HG02798 (cell line): ENCODE results near the gene BANF1.

ENCODE experiments used
- ATAC-seq: cut with Tn5 transposase; IDR thresholded peaks from one replicate; pipeline ENCODE4 v1.9.1; 2021; ENCODE audit warnings: mild to moderate bottlenecking; ENCODE audit not compliant: unreplicated experiment, poor library complexity

BANF1 gene

DNA sequence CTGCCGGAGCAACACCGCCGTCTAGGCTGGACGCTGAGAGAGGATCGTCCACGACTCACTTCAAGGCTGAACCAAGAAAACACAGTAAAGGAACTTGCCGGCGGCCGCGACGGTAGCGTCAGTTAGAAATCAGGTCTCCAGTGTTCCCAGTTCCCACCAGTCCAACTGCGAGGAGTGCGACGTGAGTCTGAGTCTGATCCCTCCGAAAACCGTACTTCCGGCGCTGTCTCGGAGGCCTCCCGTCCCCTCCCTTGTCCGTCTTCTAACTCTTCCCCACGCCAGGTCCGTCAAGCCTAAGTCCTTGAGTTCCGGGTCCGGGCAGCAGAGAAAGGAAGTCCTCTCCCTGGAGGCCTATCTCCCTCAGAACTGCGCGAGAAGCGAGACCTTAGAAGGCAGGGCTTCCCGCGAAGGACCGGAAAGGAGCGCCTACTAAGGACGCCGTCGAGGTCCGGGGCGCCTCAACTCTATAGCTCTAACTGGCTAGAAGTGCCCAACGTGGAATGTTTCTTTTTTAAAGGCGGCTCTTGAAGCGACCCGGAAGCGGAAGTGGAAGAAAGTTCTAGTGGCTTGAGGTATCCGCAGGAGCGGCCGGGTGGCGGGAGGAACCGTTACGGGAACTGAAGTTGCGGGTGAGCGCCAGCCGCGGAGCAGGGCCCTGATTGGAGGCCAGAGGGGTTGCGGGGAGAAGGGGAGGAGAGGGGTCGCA, at the start of gene BANF1, which contains the start of gene EIF1AD:
Gene BANF1, plus strand, starts transcription at position 562 of the 706 bp plus-strand sequence. CDS start 748 bp downstream, outside the sequence.
Gene EIF1AD, minus strand, starts transcription at position 216 of the 706 bp plus-strand sequence. CDS start 1,768 bp downstream, outside the sequence.
- peak; percentile 75 for ATAC-seq

DNA sequence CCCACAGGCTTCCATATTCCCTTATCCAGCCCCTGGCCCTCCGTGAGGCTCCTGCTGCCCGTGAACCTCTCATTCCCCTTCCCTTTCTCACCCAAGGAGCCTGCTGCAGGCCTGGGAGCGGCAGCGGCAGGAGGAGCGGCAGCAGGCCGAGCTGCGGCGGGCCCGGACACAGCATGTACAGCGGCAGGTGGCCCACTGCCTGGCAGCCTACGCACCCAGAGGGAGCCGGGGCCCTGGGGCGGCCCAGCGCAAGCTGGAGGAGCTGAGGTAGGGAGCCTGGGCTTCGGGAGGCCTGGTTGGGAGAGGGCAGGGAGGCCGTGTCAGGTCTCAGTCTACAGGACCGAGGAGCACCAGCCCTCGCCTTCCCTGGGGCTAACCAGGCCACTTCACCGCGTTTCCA, 48.8 kb upstream of the BANF1 start:
- no peak for ATAC-seq

DNA sequence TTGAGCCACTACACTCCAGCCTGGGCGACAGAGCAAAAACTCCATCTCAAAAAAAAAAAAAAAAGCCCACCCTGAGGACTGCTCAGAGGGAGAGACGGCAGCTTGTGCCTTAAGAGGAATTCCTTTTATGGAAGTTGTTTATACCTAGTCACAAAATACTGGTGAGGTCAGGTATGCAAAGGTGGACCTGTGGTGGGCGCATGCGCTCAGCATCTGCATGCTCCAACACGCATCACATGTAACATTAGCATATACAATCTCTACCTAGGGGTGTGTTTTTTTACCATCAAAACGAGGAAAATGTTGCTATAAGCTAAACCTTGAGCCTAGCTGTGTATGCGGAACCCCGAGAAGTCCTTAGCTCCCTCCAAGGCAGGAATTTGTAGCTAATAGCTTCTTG, 47.5 kb upstream of the BANF1 start:
- no peak for ATAC-seq

GRCh38 chr11:65958291-65958690, 44.0 kb upstream of the BANF1 start:
- no peak for ATAC-seq

GRCh38 chr11:65958774-65959420, 43.4 kb upstream of the BANF1 start:
- ATAC-seq: no peak

DNA sequence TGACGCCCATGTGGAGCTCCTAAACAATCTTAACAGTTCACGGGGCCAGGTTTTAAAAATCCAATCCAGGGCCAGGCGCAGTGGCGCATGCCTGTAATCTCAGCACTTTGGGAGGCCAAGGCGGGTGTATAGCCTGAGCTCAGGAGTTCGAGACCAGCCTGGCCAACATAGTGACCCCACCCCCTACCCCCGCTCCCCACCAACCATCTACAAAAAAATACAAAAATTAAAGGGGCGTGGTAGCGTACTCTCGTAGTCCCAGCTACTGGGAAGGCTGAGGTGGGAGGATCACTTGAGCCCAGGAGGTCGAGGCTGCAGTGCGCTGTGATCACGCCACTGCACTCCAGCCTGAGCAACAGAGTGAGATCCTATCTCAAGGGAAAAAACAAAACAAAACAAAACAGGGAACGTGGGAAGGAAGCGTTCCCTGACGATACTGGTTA, 41.5 kb upstream of the BANF1 start:
- ATAC-seq: no peak

DNA sequence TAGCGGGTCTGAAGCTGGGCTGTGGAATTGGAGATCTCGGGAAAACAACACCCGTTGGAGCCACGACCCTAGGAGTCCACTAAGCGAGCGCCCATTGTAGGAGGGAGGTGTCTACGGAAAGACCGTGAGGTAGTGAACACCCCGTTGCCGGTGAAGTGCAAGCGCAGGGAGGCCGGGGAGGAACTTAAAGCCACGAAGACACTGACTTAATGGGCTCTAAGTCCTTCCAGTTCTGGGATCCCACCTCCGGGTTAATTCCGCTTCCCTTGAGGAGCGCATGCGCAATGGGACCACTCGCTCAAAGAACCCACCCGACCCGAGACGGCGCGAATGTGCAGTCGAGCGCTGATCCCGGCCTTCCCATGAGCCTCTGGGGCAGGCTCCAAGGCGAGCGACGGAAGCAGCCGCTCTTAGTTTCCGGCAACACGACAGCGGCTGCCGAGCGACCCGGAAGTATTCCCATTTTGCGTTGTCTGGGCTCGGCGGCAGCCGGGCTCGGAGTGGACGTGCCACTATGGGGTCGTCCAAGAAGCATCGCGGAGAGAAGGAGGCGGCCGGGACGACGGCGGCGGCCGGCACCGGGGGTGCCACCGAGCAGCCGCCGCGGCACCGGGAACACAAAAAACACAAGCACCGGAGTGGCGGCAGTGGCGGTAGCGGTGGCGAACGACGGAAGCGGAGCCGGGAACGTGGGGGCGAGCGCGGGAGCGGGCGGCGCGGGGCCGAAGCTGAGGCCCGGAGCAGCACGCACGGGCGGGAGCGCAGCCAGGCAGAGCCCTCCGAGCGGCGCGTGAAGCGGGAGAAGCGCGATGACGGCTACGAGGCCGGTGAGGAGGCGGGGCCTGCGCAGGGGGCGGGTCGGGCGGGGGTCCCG, 40.8 kb upstream of the BANF1 start, which contains the start of gene SART1:
Gene SART1, plus strand, starts transcription at position 468 of the 874 bp plus-strand sequence. Its CDS starts 47 bp downstream, at position 515.
- peak; percentile 94 for ATAC-seq

- no peak for ATAC-seq
These were observed 40.1 kb upstream of the BANF1 start for GRCh38 chr11:65962141-65962564.

DNA sequence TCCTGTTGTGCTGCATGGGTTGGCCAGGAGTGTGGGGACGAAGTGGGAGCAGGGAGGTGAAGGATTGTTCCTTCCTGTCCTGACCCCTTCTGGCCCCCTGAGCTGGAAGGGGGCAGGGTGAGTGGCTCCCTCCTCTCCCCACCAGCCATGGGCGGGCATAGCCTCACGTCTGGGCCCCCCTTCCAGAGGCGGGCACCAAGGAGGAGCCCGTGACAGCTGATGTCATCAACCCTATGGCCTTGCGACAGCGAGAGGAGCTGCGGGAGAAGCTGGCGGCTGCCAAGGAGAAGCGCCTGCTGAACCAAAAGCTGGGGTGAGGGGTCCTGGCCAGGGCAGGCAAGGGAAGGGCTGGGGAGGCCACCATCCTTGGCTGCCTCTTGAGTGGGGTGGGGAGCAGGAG, 37.4 kb upstream of the BANF1 start:
- ATAC-seq: no peak

GRCh38 chr11:65965986-65966762, 36.1 kb upstream of the BANF1 start:
- ATAC-seq: no peak

DNA sequence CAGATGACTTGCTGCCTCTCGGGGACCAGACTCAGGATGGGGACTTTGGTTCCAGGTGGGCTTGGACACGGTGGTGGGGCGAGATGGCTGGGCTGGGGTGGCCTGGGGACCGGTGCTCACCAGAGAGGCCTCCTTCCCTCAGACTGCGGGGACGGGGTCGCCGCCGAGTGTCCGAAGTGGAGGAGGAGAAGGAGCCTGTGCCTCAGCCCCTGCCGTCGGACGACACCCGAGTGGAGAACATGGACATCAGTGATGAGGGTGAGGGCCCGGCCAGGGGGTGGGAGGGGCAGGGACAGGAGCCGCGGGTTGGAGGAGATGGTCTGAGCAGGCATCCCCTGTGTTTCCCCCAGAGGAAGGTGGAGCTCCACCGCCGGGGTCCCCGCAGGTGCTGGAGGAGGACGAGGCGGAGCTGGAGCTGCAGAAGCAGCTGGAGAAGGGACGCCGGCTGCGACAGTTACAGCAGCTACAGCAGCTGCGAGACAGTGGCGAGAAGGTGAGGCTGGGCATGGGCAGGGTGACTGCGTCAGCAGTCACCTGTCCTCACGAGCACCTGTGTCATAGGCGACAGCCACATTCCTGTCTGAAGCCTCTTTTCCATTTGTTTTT, 34.9 kb upstream of the BANF1 start:
- ATAC-seq: no peak

- no peak for ATAC-seq
These were observed 33.5 kb upstream of the BANF1 start for GRCh38 chr11:65968600-65969482.

GRCh38 chr11:65972116-65972515, 30.2 kb upstream of the BANF1 start:
- no peak for ATAC-seq

DNA sequence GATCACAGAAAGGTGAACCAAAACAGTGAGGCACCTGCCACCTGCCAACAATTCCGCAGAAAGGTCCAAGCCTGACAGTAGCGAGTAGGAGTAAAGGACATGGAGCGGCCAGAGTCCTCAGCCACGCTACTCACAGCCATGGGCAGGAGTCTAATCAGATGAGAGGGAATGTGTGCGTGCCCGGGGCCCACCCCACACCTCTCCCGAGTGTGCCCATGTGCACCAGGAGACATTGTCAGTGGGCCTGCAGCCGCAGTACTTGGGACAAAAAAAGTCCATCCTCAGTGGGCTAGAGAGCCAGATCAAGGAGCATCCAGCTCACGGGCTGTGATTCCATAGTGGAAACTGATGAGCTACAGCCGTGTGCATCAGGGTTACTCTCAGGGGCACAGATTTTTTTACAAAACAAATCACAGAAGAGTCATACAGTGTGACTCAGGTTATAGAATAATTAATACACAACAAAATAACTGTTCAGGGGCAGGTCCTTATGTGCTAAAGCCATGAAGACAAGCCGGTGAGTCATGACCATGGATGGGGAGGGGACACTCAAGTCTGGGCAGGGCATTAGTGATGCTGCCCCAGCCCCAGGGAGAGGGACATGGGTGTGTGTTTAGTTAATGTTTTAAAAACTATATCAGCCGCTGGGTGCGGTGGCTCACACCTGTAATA, 28.7 kb upstream of the BANF1 start:
- no peak for ATAC-seq

- no peak for ATAC-seq
These were observed 26.5 kb upstream of the BANF1 start for GRCh38 chr11:65975771-65976170.

DNA sequence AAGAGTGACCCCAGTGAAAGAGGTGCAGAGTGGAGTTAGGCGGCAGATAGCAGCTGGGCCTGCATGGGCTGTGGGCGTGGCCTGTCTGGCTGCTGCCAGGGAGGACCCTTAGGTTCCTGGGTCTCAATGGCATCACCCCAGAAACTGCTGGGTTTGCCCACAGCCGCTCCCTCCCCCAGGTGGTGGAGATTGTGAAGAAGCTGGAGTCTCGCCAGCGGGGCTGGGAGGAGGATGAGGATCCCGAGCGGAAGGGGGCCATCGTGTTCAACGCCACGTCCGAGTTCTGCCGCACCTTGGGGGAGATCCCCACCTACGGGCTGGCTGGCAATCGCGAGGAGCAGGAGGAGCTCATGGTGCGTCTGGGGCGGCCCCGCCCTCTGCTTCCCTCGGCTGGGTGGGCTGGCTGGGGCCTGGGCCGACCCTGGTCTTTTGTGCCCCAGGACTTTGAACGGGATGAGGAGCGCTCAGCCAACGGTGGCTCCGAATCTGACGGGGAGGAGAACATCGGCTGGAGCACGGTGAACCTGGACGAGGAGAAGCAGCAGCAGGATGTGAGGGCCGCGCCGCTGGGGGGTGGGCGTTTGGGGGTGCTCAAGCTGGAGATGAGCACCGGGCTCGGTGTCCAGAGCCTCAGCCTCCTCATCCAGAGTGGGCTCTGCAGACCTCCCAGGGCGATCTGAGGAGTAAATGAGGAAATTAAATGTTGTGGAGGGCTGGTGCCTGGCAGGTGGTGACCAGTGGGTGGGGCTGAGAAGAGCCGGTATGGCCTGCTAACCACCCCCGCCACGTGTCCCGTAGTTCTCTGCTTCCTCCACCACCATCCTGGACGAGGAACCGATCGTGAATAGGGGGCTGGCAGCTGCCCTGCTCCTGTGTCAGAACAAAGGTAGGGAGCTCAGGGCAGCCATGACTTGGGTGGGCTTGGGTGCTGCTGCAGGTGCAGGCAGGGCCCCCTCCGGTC, 25.8 kb upstream of the BANF1 start:
- no peak for ATAC-seq
